Endothelial cell of umbilical vein (primary cell): ENCODE results near the gene CASP10. TPM values are rescaled to one million over a fixed set of nuclear protein-coding genes. Genes with fewer than 3 reads are reported as not detected.

Source experiments
- BruUV-seq: library from RNA; stranded (reverse); fragments of 400-500 nt; replicated peaks from 2 replicates; lab custom pipeline; 2021; lab: Mats Ljungman, UMichigan
- CTCF ChIA-PET: fragments of 300-600, 350-600 bp; sonication (Branson Sonifier 250); formaldehyde crosslinking; loops from one replicate; lab custom pipeline; 2021; ENCODE audit warnings: antibody characterized with exemption, inconsistent platforms; lab: Charles Lee
- POLR2A ChIA-PET: fragments of 300-600, 350-600 bp; sonication (Branson Sonifier 250); formaldehyde crosslinking; loops from one replicate; lab custom pipeline; 2021; ENCODE audit warnings: antibody characterized with exemption, inconsistent platforms; lab: Charles Lee
- DNase-seq: peaks from one replicate; pipeline ENCODE4 v3.0.0-alpha.2; 2011; ENCODE audit warnings: low read depth, low spot score
- FAIRE-seq: peaks from 2 replicates; lab custom pipeline; 2011; peaks lifted over from hg19 to GRCh38; lab: Jason Lieb, UNC
- H2AFZ ChIP-seq: 2 replicates; pipeline ENCODE4 v1.6.0; 2012; ENCODE audit warnings: low read depth, low read length, control low read depth, inconsistent platforms
- H3K27ac ChIP-seq: 2 replicates; pipeline ENCODE4 v1.5.1; 2011; ENCODE audit warnings: low read depth, mild to moderate bottlenecking, control low read depth, low read length, moderate library complexity; ENCODE audit not compliant: insufficient read depth
- H3K27me3 ChIP-seq, 2 experiments: 2 replicates each; pipeline versions ENCODE4 v1.6.0 to v1.6.1; 2011; ENCODE audit warnings: low read length in 2 of 2, mixed read lengths in 1 of 2; ENCODE audit not compliant: control insufficient read depth in 2 of 2, insufficient read depth in 2 of 2
- H3K36me3 ChIP-seq, 2 experiments: 2 replicates in 1 of 2; 3 replicates in 1 of 2; pipeline ENCODE4 v1.5.1; 2011; ENCODE audit warnings: low read length in 2 of 2, mild to moderate bottlenecking in 1 of 2, moderate library complexity in 1 of 2; ENCODE audit not compliant: control insufficient read depth in 2 of 2, insufficient read depth in 2 of 2; ENCODE audit errors: extremely low read depth in 1 of 2
- H3K4me1 ChIP-seq: 3 replicates; pipeline ENCODE4 v1.5.1; 2011; ENCODE audit warnings: mild to moderate bottlenecking, low read length; ENCODE audit not compliant: control insufficient read depth, insufficient read depth; ENCODE audit errors: extremely low read depth
- H3K4me2 ChIP-seq: 2 replicates; pipeline ENCODE4 v1.6.1; 2011; ENCODE audit warnings: low read length, control low read depth, mixed read lengths; ENCODE audit not compliant: insufficient read depth
- H3K4me3 ChIP-seq, 3 experiments: fragments of 200-600 bp in 1 of 3; sonication (generic), shearing (Covaris generic) in 1 of 3; replicated peaks in 1 of 3; 2 replicates each; pipeline ENCODE4 v1.5.1; 2011 to 2016; ENCODE audit warnings: control low read depth in 3 of 3, low read length in 3 of 3, mild to moderate bottlenecking in 2 of 3, inconsistent platforms in 1 of 3, low read depth in 1 of 3, moderate library complexity in 1 of 3; ENCODE audit not compliant: insufficient read depth in 1 of 3
- H3K79me2 ChIP-seq: 2 replicates; pipeline ENCODE4 v1.6.0; 2012; ENCODE audit warnings: low read length, inconsistent platforms; ENCODE audit not compliant: control insufficient read depth, insufficient read depth
- H3K9ac ChIP-seq: replicated peaks from 2 replicates; pipeline ENCODE3; 2011; ENCODE audit warnings: low read length, control low read depth; ENCODE audit not compliant: insufficient read depth; ENCODE audit errors: extremely low read depth
- H3K9me1 ChIP-seq: replicated peaks from 3 replicates; pipeline ENCODE4 v1.6.0; 2011; ENCODE audit warnings: mild to moderate bottlenecking, low read length; ENCODE audit not compliant: control insufficient read depth, insufficient read depth; ENCODE audit errors: extremely low read depth
- H3K9me3 ChIP-seq: replicated peaks from 2 replicates; pipeline ENCODE4 v1.5.1; 2012; ENCODE audit warnings: low read length, inconsistent platforms; ENCODE audit not compliant: control insufficient read depth, insufficient read depth
- H4K20me1 ChIP-seq: replicated peaks from 2 replicates; pipeline ENCODE3; 2011; ENCODE audit warnings: mild to moderate bottlenecking, low read length; ENCODE audit not compliant: control insufficient read depth, insufficient read depth; ENCODE audit errors: extremely low read depth
- CTCF ChIP-seq, 2 donors: IDR thresholded peaks; 1 replicate in 1 of 2; 2 replicates in 1 of 2; pipeline ENCODE4 v1.5.1; 2011; ENCODE audit warnings: low read length in 2 of 2, mild to moderate bottlenecking in 2 of 2, moderate library complexity in 2 of 2, control low read depth in 1 of 2, inconsistent platforms in 1 of 2, low read depth in 1 of 2; ENCODE audit not compliant: insufficient read depth in 1 of 2; ENCODE audit errors: extremely low read depth in 1 of 2
- EZH2 ChIP-seq: IDR thresholded peaks from 2 replicates; pipeline ENCODE4 v1.6.1; 2012; ENCODE audit warnings: borderline replicate concordance, low read depth, mild to moderate bottlenecking, moderate library complexity, low read length, inconsistent platforms; ENCODE audit not compliant: severe bottlenecking
- FOS ChIP-seq: IDR thresholded peaks from 2 replicates; pipeline ENCODE4 v1.6.1; 2011; ENCODE audit warnings: mild to moderate bottlenecking, low read length, moderate library complexity, borderline replicate concordance; ENCODE audit not compliant: insufficient read depth
- GATA2 ChIP-seq: IDR thresholded peaks from 2 replicates; pipeline ENCODE4 v1.7.0; 2011; ENCODE audit warnings: low read depth, mild to moderate bottlenecking, moderate library complexity, mixed read lengths, low read length; ENCODE audit not compliant: insufficient read length, insufficient read depth
- JUN ChIP-seq: IDR thresholded peaks from 2 replicates; pipeline ENCODE4 v1.6.1; 2011; ENCODE audit warnings: borderline replicate concordance, low read depth; ENCODE audit not compliant: insufficient read length, insufficient read depth
- MAX ChIP-seq: IDR thresholded peaks from 2 replicates; pipeline ENCODE4 v1.6.1; 2011; ENCODE audit not compliant: insufficient read depth, insufficient read length
- MYC ChIP-seq: IDR thresholded peaks from one replicate; pipeline ENCODE4 v1.6.1; 2011; ENCODE audit warnings: mild to moderate bottlenecking, low read depth, low read length
- POLR2A ChIP-seq: IDR thresholded peaks from 2 replicates; pipeline ENCODE4 v1.6.1; 2012; ENCODE audit warnings: low read depth, mild to moderate bottlenecking, control low read depth, low read length
- POLR2AphosphoS5 ChIP-seq: IDR thresholded peaks from 2 replicates; pipeline ENCODE4 v1.6.1; 2012; ENCODE audit warnings: low read depth, mild to moderate bottlenecking, control low read depth, low read length, moderate library complexity; ENCODE audit not compliant: insufficient read depth
- dilution Hi-C: fragments of 300-500 bp; cut with MboI; formaldehyde crosslinking; loops from one replicate; pipeline ENCODE4 v1.15.0; 2019; ENCODE audit warnings: low sequenced_read_pairs; ENCODE audit not compliant: extremely low pct_ligation_motif_present
- intact Hi-C: fragments of 100-400 bp; cut with micrococcal nuclease; formaldehyde crosslinking; loops from one replicate; pipeline ENCODE4 v1.10.0; 2022
- polyA plus RNA-seq, 4 experiments: library from polyadenylated mRNA; depleted of rRNA in 3 of 4; stranded (reverse) in 3 of 4; unstranded in 1 of 4; fragments of >200 nt; gene quantifications; 2 replicates each; pipeline versions ENCODE4 v1.2.1 to v1.2.3, GENCODE V29; 2011 to 2012; ENCODE audit warnings: missing spikeins in 1 of 4
- total RNA-seq: library from RNA; stranded (reverse); gene quantifications from 2 replicates; pipeline ENCODE4 v1.2.3, GENCODE V29; 2021

CASP10 gene
- total and polyA plus RNA-seq, 2 donors (not counting 3 experiments of a cell fraction or from before 2014, with no cell fraction given): 16.4 to 37.6 TPM

GRCh38 chr2:201174687-201175086, 8.3 kb upstream of the CASP10 start:
- intact Hi-C loops: loop anchor here (5.0 kb wide), 1 partner anchor 462 kb away; no protein-coding TSS in a partner anchor
- BruUV-seq: no TSS peak

More at GRCh38 chr2:201174687-201175086, 8.3 kb upstream of the CASP10 start:
- dilution Hi-C loops: loop anchor here (25.0 kb wide), 1 partner anchor 262 kb away; no protein-coding TSS in a partner anchor
- Histone ChIP-seq H3K9ac (no peak overlapping the region), H3K9me3 (no peaks in the 10 kb centered on the region), H2AFZ (no peak overlapping the region), H3K36me3 (no peaks in the 10 kb centered on the region), H3K27ac (no peak overlapping the region), H3K27me3 (no peaks in the 10 kb centered on the region), H3K9me1 (no peaks in the 10 kb centered on the region), H3K4me3 (no peak overlapping the region), H4K20me1 (no peaks in the 10 kb centered on the region), H3K79me2 (no peaks in the 10 kb centered on the region), H3K4me1 (peaks cover 10% of the 10 kb centered on the region), H3K4me2 (no peak overlapping the region)
- DNase-seq (no peak), FAIRE-seq (no peak)
- TF ChIP-seq POLR2A: no peak
- TF ChIP-seq FOS: no peak
- no peak for TF ChIP-seq POLR2AphosphoS5
- TF ChIP-seq JUN: no peak
- TF ChIP-seq EZH2: no peak
- TF ChIP-seq MYC: no peak
- TF ChIP-seq CTCF (IDR thresholded peaks at IDR 0.05; ENCODE audit: extremely low read depth in 1 of 2, insufficient read depth in 1 of 2, low read depth in 1 of 2, low read length in 2 of 2): no peak
- no peak for TF ChIP-seq GATA2
- TF ChIP-seq MAX: no peak
- ChIA-PET CTCF (no interaction called here), POLR2A (interaction anchor here (0.6 kb wide), 1 partner anchor 59 kb away, joined by 3 read pairs; no protein-coding TSS in a partner anchor)
